Uterus (tissue), 4 donors: ENCODE data around the gene FCHSD2. TPM values are rescaled to one million over a fixed set of nuclear protein-coding genes. Genes with fewer than 3 reads are reported as not detected.
"Not testable (repeated sequence)": the region's sequence is repeated elsewhere in the genome, so short reads cannot be mapped to it uniquely, and the experiment has no call there.

Experiments used
- DNase-seq, 2 donors: peaks; one replicate each; pipeline ENCODE4 v3.0.0-alpha.2; 2019 to 2020
- H3K27ac ChIP-seq, 2 donors: fragments of 200-600 bp; sonication (generic); 1 replicate in 1 of 2; 2 replicates in 1 of 2; pipeline ENCODE4 v1.5.1; 2016 to 2018
- H3K27me3 ChIP-seq, 2 donors: fragments of 200-600 bp; sonication (generic); one replicate each; pipeline ENCODE4 v1.5.1; 2018 to 2019; ENCODE audit warnings: control low read depth in 1 of 2
- H3K36me3 ChIP-seq, 2 donors: fragments of 200-600 bp; sonication (generic); one replicate each; pipeline ENCODE4 v1.5.1; 2019; ENCODE audit warnings: control low read depth in 1 of 2
- H3K4me1 ChIP-seq, 2 donors: fragments of 200-600 bp; sonication (generic); one replicate each; pipeline ENCODE4 v1.5.1; 2018 to 2019; ENCODE audit warnings: control low read depth in 1 of 2
- H3K4me3 ChIP-seq, 2 donors: fragments of 200-600 bp; sonication (generic); 1 replicate in 1 of 2; 2 replicates in 1 of 2; pipeline ENCODE4 v1.5.1; 2018 to 2019; ENCODE audit warnings: mild to moderate bottlenecking in 1 of 2
- H3K9me3 ChIP-seq, 2 donors: fragments of 200-600 bp; sonication (generic); one replicate each; pipeline ENCODE4 v1.5.1; 2019; ENCODE audit warnings: control low read depth in 1 of 2
- CTCF ChIP-seq, 4 experiments: fragments of 200-600 bp in 2 of 4; fragments of 450-650 bp in 2 of 4; sonication (generic) in 2 of 4; IDR thresholded peaks; one replicate each; pipeline ENCODE4 v1.5.1; 2016 to 2019; ENCODE audit warnings: antibody characterized with exemption in 4 of 4, mild to moderate bottlenecking in 2 of 4, moderate library complexity in 1 of 4
- POLR2A ChIP-seq, 2 donors: fragments of 450-650 bp; IDR thresholded peaks; one replicate each; pipeline ENCODE4 v1.6.1; 2016; ENCODE audit warnings: antibody characterized with exemption in 2 of 2, mild to moderate bottlenecking in 1 of 2, moderate library complexity in 1 of 2
- intact Hi-C: fragments of 100-400 bp; cut with DNase I; formaldehyde crosslinking; loops from one replicate; pipeline ENCODE4 v1.15.1; 2023; ENCODE audit warnings: low total_unique reads
- total RNA-seq, 4 donors: library from RNA; depleted of rRNA in 3 of 4; stranded (reverse); fragments of >200 nt in 3 of 4; gene quantifications; one replicate each; pipeline versions ENCODE4 v1.1.0 to v1.2.4, GENCODE V29; 2014 to 2023
- donor health status: DM: yes; HTN: yes; CAD: no.

The FCHSD2 gene
- total RNA-seq, 4 donors from 2014 or later = 13.6 to 73.9 (median 27.7) TPM

GRCh38 chr11:72798361-72798760 lies 343.8 kb downstream of the FCHSD2 start:
- Histone ChIP-seq H3K36me3 (no peaks in the 10 kb centered on the region), H3K4me3 (no peak overlapping the region), H3K9me3 (no peaks in the 10 kb centered on the region), H3K27me3 (no peaks in the 10 kb centered on the region), H3K4me1 (no peaks in the 10 kb centered on the region), H3K27ac (no peak overlapping the region)
- no peak for DNase-seq
- intact Hi-C loops = no loop called here
- no peak for TF ChIP-seq CTCF (IDR thresholded peaks at IDR 0.05)
- no peak for TF ChIP-seq POLR2A (IDR thresholded peaks at IDR 0.05)

- H3K9me3 ChIP-seq = no peaks in the 10 kb centered on the region
- TF ChIP-seq POLR2A (IDR thresholded peaks at IDR 0.05) (peak; percentile 62 to 76), CTCF (IDR thresholded peaks at IDR 0.05) (peak; percentile 95 to 100 (median 100))
- DNase-seq = peak; percentile 97
- intact Hi-C loops = no loop called here
- peak within 1 kb of the TSS; percentile 61 to 62 for H3K4me3 ChIP-seq
- H3K36me3 ChIP-seq = no peaks in the 10 kb centered on the region
- H3K27me3 ChIP-seq = no peaks in the 10 kb centered on the region
- peak within 1 kb of the TSS; percentile 95 to 100 for H3K27ac ChIP-seq
- peaks cover 8 to 9% of the 10 kb centered on the region in 2 donors for H3K4me1 ChIP-seq
These were observed 348.4 kb downstream of the FCHSD2 start, which contains the start of gene STARD10 for GRCh38 chr11:72793425-72794367. TSS of gene STARD10 (minus strand) at chr11:72794047. CDS start at chr11:72781181, 12,866 bp downstream.

- DNase-seq = no peak
- intact Hi-C loops = no loop called here
- H3K27ac ChIP-seq = peak overlapping the region; percentile 95 to 100
- peak overlapping the region; percentile 61 to 62 for H3K4me3 ChIP-seq
- H3K4me1 ChIP-seq = peaks cover 8 to 9% of the 10 kb centered on the region in 2 donors
- H3K36me3 ChIP-seq = no peaks in the 10 kb centered on the region
- TF ChIP-seq POLR2A (IDR thresholded peaks at IDR 0.05) (no peak), CTCF (IDR thresholded peaks at IDR 0.05) (no peak)
- no peaks in the 10 kb centered on the region for H3K9me3 ChIP-seq
- H3K27me3 ChIP-seq = no peaks in the 10 kb centered on the region
These were observed 349.1 kb downstream of the FCHSD2 start for GRCh38 chr11:72793076-72793424.

GRCh38 chr11:72792437-72793021 lies 349.6 kb downstream of the FCHSD2 start:
- peak overlapping the region in 1 of 2 donors; percentile 2 for H3K4me3 ChIP-seq
- peak overlapping the region; percentile 95 to 100 for H3K27ac ChIP-seq
- no peaks in the 10 kb centered on the region for H3K36me3 ChIP-seq
- no peak for DNase-seq
- no peaks in the 10 kb centered on the region for H3K9me3 ChIP-seq
- no peak for TF ChIP-seq CTCF (IDR thresholded peaks at IDR 0.05)
- TF ChIP-seq POLR2A (IDR thresholded peaks at IDR 0.05) = no peak
- H3K4me1 ChIP-seq = peaks cover 8 to 9% of the 10 kb centered on the region in 2 donors
- H3K27me3 ChIP-seq = no peaks in the 10 kb centered on the region
- intact Hi-C loops = no loop called here

- DNase-seq, H3K4me1 ChIP-seq, H3K9me3 ChIP-seq, H3K27me3 ChIP-seq, intact Hi-C loops, H3K4me3 ChIP-seq, H3K36me3 ChIP-seq: not testable (repeated sequence)
- peak overlapping the region in 1 of 2 donors; percentile 78 for H3K27ac ChIP-seq
These were observed 350.9 kb downstream of the FCHSD2 start for GRCh38 chr11:72791228-72791627.
